Subcutaneous abdominal adipose tissue (tissue), 5 donors: Measurements from ENCODE around the gene OSTM1.

Experiments
- H3K27ac ChIP-seq: one replicate; pipeline ENCODE4 v1.7.0; 2013; ENCODE audit warnings: low read depth, mild to moderate bottlenecking, inconsistent platforms, low read length, moderate library complexity
- H3K27me3 ChIP-seq, 5 donors: one replicate each; pipeline ENCODE4 v1.7.0; 2013; ENCODE audit warnings: low read length in 5 of 5, inconsistent platforms in 1 of 5; ENCODE audit not compliant: control insufficient read depth in 5 of 5, insufficient read depth in 4 of 5
- H3K36me3 ChIP-seq, 5 donors: one replicate each; pipeline ENCODE4 v1.7.0; 2013; ENCODE audit warnings: low read length in 5 of 5; ENCODE audit not compliant: control insufficient read depth in 5 of 5, insufficient read depth in 5 of 5
- H3K4me1 ChIP-seq, 5 donors: one replicate each; pipeline ENCODE4 v1.7.0; 2013; ENCODE audit warnings: low read length in 5 of 5, mild to moderate bottlenecking in 3 of 5, moderate library complexity in 1 of 5; ENCODE audit not compliant: control insufficient read depth in 5 of 5, insufficient read depth in 5 of 5
- H3K4me3 ChIP-seq, 5 donors: one replicate each; pipeline ENCODE4 v1.7.0; 2013; ENCODE audit warnings: low read length in 5 of 5, low read depth in 1 of 5
- H3K9ac ChIP-seq, 5 donors: one replicate each; pipeline ENCODE4 v1.7.0; 2013; ENCODE audit warnings: low read length in 5 of 5, mild to moderate bottlenecking in 4 of 5, moderate library complexity in 3 of 5
- H3K9me3 ChIP-seq, 5 donors: one replicate each; pipeline ENCODE4 v1.7.0; 2013; ENCODE audit warnings: low read length in 5 of 5; ENCODE audit not compliant: control insufficient read depth in 5 of 5
- donor health status: healthy.
- donor health status: healthy.
- donor health status: healthy.
- donor health status: healthy.
- donor health status: healthy.

OSTM1 gene

GRCh38 chr6:108071736-108072276 lies 2.7 kb downstream of the OSTM1 start:
- Histone ChIP-seq H3K27ac (no peak overlapping the region), H3K4me1 (peaks cover 0 to 21% (median 20%) of the 10 kb centered on the region in 5 donors), H3K36me3 (no peaks in the 10 kb centered on the region), H3K4me3 (no peak overlapping the region), H3K9me3 (no peaks in the 10 kb centered on the region), H3K27me3 (no peaks in the 10 kb centered on the region), H3K9ac (no peak overlapping the region)

GRCh38 chr6:108068618-108069017 lies 5.9 kb downstream of the OSTM1 start:
- no peak overlapping the region for H3K4me3 ChIP-seq
- H3K4me1 ChIP-seq, result peaks cover 0 to 22% (median 3%) of the 10 kb centered on the region in 5 donors
- H3K27ac ChIP-seq, result no peak overlapping the region
- H3K9me3 ChIP-seq, result no peaks in the 10 kb centered on the region
- H3K9ac ChIP-seq, result no peak overlapping the region
- H3K27me3 ChIP-seq, result no peaks in the 10 kb centered on the region
- H3K36me3 ChIP-seq, result peaks cover 0 to 7% (median 3%) of the 10 kb centered on the region in 5 donors

- peaks cover 0 to 18% (median 0%) of the 10 kb centered on the region in 5 donors for H3K4me1 ChIP-seq
Observed at GRCh38 chr6:108068182-108068581, 6.4 kb downstream of the OSTM1 start.

GRCh38 chr6:108052706-108053105 lies 21.8 kb downstream of the OSTM1 start:
- H3K9ac ChIP-seq, result no peak overlapping the region
- H3K27me3 ChIP-seq, result no peaks in the 10 kb centered on the region
- H3K4me3 ChIP-seq, result no peak overlapping the region
- no peak overlapping the region for H3K27ac ChIP-seq
- no peaks in the 10 kb centered on the region for H3K9me3 ChIP-seq
- H3K36me3 ChIP-seq, result peaks cover 11 to 29% (median 14%) of the 10 kb centered on the region in 5 donors
- peaks cover 0 to 3% (median 0%) of the 10 kb centered on the region in 5 donors for H3K4me1 ChIP-seq

More at GRCh38 chr6:108068182-108068581, 6.4 kb downstream of the OSTM1 start:
- no peaks in the 10 kb centered on the region for H3K9me3 ChIP-seq
- no peak overlapping the region for H3K9ac ChIP-seq
- peaks cover 0 to 7% (median 4%) of the 10 kb centered on the region in 5 donors for H3K36me3 ChIP-seq
- H3K27ac ChIP-seq, result no peak overlapping the region
- H3K4me3 ChIP-seq, result no peak overlapping the region
- H3K27me3 ChIP-seq, result no peaks in the 10 kb centered on the region

GRCh38 chr6:108051481-108051880 lies 23.1 kb downstream of the OSTM1 start:
- Histone ChIP-seq H3K9me3 (no peaks in the 10 kb centered on the region), H3K27me3 (no peaks in the 10 kb centered on the region)

GRCh38 chr6:108039681-108040080 lies 34.9 kb downstream of the OSTM1 start:
- Histone ChIP-seq H3K4me3 (no peak overlapping the region), H3K9ac (no peak overlapping the region), H3K9me3 (no peaks in the 10 kb centered on the region), H3K4me1 (peaks cover 0 to 5% (median 0%) of the 10 kb centered on the region in 5 donors), H3K36me3 (peaks cover 4 to 42% (median 22%) of the 10 kb centered on the region in 5 donors), H3K27ac (no peak overlapping the region), H3K27me3 (no peaks in the 10 kb centered on the region)

More at GRCh38 chr6:108051481-108051880, 23.1 kb downstream of the OSTM1 start:
- Histone ChIP-seq H3K27ac (no peak overlapping the region), H3K9ac (no peak overlapping the region), H3K4me1 (peaks cover 0 to 3% (median 0%) of the 10 kb centered on the region in 5 donors), H3K36me3 (peaks cover 14 to 30% (median 16%) of the 10 kb centered on the region in 5 donors), H3K4me3 (no peak overlapping the region)

GRCh38 chr6:108036884-108037283 lies 37.7 kb downstream of the OSTM1 start:
- H3K4me3 ChIP-seq, result no peak overlapping the region
- no peak overlapping the region for H3K9ac ChIP-seq
- H3K27ac ChIP-seq, result no peak overlapping the region
- no peaks in the 10 kb centered on the region for H3K27me3 ChIP-seq
- no peaks in the 10 kb centered on the region for H3K9me3 ChIP-seq
- peaks cover 6 to 41% (median 21%) of the 10 kb centered on the region in 5 donors for H3K36me3 ChIP-seq
- peaks cover 0 to 5% (median 0%) of the 10 kb centered on the region in 5 donors for H3K4me1 ChIP-seq

GRCh38 chr6:108031968-108032367 lies 42.6 kb downstream of the OSTM1 start:
- H3K4me1 ChIP-seq, result no peaks in the 10 kb centered on the region
- H3K36me3 ChIP-seq, result peaks cover 3 to 10% (median 5%) of the 10 kb centered on the region in 5 donors
- no peaks in the 10 kb centered on the region for H3K9me3 ChIP-seq
- no peak overlapping the region for H3K9ac ChIP-seq
- H3K27ac ChIP-seq, result no peak overlapping the region
- H3K27me3 ChIP-seq, result no peaks in the 10 kb centered on the region
- no peak overlapping the region for H3K4me3 ChIP-seq

GRCh38 chr6:108030211-108030610 lies 44.3 kb downstream of the OSTM1 start:
- no peak overlapping the region for H3K9ac ChIP-seq
- no peaks in the 10 kb centered on the region for H3K27me3 ChIP-seq
- H3K27ac ChIP-seq, result no peak overlapping the region
- peaks cover 0 to 6% (median 4%) of the 10 kb centered on the region in 5 donors for H3K36me3 ChIP-seq
- H3K4me1 ChIP-seq, result no peaks in the 10 kb centered on the region
- no peak overlapping the region for H3K4me3 ChIP-seq
- H3K9me3 ChIP-seq, result no peaks in the 10 kb centered on the region

GRCh38 chr6:108029226-108029921 lies 45.2 kb downstream of the OSTM1 start:
- Histone ChIP-seq H3K4me1 (no peaks in the 10 kb centered on the region), H3K9ac (no peak overlapping the region), H3K27me3 (no peaks in the 10 kb centered on the region), H3K36me3 (peaks cover 0 to 6% (median 4%) of the 10 kb centered on the region in 5 donors), H3K9me3 (no peaks in the 10 kb centered on the region), H3K27ac (no peak overlapping the region), H3K4me3 (no peak overlapping the region)
